ENCODE data around the gene F2R. TPM values are rescaled to one million over a fixed set of nuclear protein-coding genes. Genes with fewer than 3 reads are reported as not detected.
"Not testable (repeated sequence)": the region's sequence is repeated elsewhere in the genome, so short reads cannot be mapped to it uniquely, and the experiment has no call there.

The F2R gene
- total RNA-seq, 1 donor = 184 TPM

DNA sequence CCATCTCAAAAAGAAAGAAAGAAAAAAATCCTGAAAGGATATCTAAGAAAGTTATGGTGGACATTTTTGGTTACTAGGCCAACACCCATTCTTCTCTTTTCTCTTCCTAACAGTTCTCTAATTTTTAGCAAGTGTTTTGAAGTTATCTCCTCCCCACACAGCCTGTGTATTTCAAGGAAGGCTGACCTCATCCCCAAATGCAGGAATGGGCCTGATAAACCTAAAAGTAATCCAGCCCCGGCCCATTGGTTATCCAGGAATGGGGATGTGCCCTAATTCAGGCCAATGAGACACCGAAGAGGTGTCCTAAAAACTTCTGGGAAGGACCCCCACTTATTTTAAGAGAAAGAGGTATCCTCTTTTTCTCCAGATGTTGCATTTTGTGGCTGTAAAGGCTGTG, 46.6 kb downstream of the F2R start:
- no peak for DNase-seq (ENCODE audit: low read depth)

DNA sequence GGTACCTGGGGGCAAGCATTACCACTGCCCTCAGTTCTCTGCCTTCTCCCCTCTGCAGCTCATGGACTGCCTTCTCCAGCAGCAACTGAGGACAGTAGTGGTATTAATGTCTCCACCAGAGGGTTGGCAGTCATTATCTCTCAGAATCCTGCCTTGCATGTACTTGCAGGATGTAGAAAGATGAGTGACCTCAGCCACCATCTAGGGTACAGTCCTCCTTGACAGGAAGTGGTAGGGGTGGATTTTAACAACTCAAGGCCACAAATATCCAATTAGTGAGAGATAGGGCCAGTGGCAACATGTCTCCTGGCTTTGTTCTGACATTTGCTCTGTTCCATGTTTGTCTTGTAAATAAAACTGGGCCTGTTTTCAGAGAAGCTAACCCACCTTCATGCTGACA, 47.2 kb downstream of the F2R start:
- no peak overlapping the region for H3K4me3 ChIP-seq (ENCODE audit: low read depth, low read length)
- DNase-seq (ENCODE audit: low read depth) = no peak
- TF ChIP-seq, protein P1, sequence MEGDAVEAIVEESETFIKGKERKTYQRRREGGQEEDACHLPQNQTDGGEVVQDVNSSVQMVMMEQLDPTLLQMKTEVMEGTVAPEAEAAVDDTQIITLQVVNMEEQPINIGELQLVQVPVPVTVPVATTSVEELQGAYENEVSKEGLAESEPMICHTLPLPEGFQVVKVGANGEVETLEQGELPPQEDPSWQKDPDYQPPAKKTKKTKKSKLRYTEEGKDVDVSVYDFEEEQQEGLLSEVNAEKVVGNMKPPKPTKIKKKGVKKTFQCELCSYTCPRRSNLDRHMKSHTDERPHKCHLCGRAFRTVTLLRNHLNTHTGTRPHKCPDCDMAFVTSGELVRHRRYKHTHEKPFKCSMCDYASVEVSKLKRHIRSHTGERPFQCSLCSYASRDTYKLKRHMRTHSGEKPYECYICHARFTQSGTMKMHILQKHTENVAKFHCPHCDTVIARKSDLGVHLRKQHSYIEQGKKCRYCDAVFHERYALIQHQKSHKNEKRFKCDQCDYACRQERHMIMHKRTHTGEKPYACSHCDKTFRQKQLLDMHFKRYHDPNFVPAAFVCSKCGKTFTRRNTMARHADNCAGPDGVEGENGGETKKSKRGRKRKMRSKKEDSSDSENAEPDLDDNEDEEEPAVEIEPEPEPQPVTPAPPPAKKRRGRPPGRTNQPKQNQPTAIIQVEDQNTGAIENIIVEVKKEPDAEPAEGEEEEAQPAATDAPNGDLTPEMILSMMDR (IDR thresholded peaks at IDR 0.05; ENCODE audit: insufficient read depth, low read length) = no peak

More for the DNA sequence above, 46.6 kb downstream of the F2R start:
- TF ChIP-seq, protein P1 (IDR thresholded peaks at IDR 0.05; ENCODE audit: insufficient read depth, low read length) = no peak
- H3K4me3 ChIP-seq (ENCODE audit: low read depth, low read length) = no peak overlapping the region

DNA sequence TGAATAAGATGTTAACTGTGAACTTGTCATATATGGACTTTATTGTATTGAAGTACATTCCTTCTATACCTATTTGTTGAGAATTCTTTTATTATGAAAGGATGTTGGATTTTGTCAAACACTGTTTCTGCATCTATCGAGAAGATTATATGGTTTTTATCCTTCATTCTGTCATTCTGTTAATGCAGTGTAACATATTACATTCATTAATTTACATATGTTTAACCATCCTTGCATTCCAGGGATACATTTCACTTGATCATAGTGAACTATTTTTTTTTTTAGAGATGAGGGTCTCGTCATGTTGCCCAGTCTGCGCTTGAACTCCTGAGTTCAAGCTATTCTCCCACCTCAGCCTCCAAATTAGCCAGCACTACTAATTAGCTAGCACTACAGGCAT, 48.4 kb downstream of the F2R start:
- TF ChIP-seq, protein P1 (IDR thresholded peaks at IDR 0.05; ENCODE audit: insufficient read depth, low read length) = no peak
- no peak overlapping the region for H3K4me3 ChIP-seq (ENCODE audit: low read depth, low read length)
- no peak for DNase-seq (ENCODE audit: low read depth)

DNA sequence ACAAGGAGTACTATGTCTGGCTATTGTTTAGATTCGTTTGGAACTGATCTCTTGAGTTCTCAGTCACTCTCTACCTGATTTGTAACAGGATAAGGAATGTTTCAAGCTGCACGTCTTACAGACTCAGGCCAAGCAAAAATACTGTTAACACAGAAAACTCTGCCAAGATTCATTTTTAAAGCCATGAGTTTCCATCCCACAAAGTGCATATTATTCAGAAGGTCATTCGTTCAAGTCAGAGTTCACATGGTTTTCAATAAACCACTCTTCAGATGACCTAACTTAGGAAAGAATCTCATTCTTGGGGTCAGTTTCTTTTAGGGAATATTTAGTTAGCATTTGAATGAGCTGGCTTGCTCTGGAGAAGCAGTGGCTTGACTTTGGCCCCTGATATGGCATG, 49.3 kb downstream of the F2R start:
- H3K4me3 ChIP-seq (ENCODE audit: low read depth, low read length) = no peak overlapping the region
- TF ChIP-seq, protein P1 (IDR thresholded peaks at IDR 0.05; ENCODE audit: insufficient read depth, low read length) = no peak
- DNase-seq (ENCODE audit: low read depth) = peak; percentile 85

DNA sequence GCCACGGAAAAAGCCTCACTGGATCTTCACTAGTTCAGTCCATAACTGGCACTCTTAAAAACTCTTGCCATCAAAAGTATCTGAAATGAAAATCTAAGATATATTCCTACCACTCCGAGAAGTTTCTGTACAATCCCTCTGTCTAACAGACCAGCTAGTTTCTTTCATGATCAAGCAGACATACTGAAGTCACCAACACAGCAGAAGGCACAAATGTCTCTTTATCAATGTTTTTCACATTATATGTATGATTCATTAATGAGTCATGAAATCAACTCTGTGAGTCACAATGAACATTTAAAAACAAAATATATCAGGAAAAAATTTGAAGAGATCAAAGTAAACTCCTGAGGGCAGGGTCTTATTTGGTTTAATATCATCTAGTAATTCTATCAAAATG, 50.8 kb downstream of the F2R start:
- peak; percentile 45 for DNase-seq (ENCODE audit: low read depth)
- TF ChIP-seq, protein P1 (IDR thresholded peaks at IDR 0.05; ENCODE audit: insufficient read depth, low read length) = no peak
- no peak overlapping the region for H3K4me3 ChIP-seq (ENCODE audit: low read depth, low read length)

DNA sequence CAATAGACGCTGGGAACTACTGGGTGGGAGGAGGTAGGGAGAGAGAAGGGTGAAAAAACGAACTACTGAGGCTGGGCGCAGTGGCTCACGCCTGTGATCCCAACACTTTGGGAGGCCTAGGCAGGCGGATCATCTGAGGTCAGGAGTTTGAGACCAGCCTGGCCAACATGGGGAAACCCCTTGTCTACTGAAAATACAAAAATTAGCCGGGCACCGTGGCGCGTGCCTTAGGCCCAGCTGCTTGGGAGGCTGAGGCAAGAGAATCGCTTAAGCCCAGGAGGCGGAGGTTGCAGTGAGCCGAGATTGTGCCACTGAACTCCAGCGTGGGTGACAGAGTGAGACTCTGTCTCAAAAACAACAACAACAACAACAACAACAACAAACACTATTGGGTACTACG, 55.1 kb downstream of the F2R start:
- DNase-seq (ENCODE audit: low read depth); H3K4me3 ChIP-seq (ENCODE audit: low read depth, low read length): not testable (repeated sequence)

DNA sequence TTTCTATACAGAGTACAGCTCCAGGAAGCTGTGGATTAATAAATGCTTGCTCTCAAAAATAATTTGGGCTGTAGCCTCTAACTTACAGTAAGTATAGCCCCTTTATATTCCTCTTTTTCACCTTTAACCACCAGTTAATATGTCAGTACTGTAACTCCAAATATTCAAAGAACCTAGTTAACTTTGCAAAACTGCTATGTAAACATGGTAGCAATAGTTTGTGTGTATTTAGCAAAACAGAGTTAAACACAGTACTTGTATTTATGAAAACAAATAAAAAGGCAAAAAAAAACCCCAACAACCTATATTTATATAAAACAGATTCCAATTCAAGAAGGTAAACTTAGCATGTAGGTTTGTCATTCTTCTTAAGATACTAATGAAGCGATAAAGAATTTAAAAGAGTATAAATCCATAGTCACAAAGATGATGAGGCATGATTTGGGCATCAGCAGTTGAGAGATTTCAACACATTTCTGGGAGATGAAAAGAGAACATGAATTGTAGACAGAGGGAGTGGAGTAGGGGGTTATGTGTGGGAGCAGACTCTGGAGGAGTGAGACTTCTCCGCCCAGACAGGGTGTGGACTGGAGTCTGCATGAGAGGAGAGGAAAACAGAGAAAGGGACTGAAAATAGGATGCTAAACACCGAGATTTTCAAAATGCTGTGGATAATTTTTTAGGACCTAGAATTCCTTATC, 55.9 kb downstream of the F2R start:
- TF ChIP-seq, protein P1 (IDR thresholded peaks at IDR 0.05; ENCODE audit: insufficient read depth, low read length) = no peak
- peak; percentile 48 for DNase-seq (ENCODE audit: low read depth)
- no peak overlapping the region for H3K4me3 ChIP-seq (ENCODE audit: low read depth, low read length)
